ENCODE measurements around the gene MYMK.

Gene MYMK

DNA sequence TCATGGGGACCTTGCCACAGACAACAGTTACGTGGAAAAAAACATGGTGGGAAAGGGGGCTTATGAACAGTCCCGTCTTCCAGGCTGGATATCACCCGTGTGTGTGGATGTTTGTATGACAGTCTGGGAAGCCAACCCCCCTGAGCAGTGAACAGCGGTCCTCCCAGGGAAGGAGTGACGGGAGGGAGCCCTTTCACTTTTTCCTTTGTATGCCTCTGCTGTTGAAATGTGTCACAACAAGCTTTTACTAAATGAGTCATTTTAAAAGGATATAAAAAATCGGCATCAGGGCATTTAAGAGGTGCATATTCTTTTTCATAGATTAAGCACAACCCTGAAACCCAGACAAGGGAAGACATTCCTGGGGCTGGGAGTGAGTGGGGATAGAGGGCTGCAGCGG is 5.1 kb downstream of the MYMK start:
- no peaks in the 10 kb centered on the region for H3K9me3 ChIP-seq (ENCODE audit: control insufficient read depth, low read length)
- peaks cover under 1% of the 10 kb centered on the region for H3K4me1 ChIP-seq (ENCODE audit: control insufficient read depth, insufficient read depth, low read length)
- H3K27ac ChIP-seq (ENCODE audit: insufficient read depth, low read depth, low read length, poor library complexity, severe bottlenecking) = no peak overlapping the region
- H3K27me3 ChIP-seq (ENCODE audit: control insufficient read depth, insufficient read depth, low read length, poor library complexity, severe bottlenecking) = no peaks in the 10 kb centered on the region
- no peaks in the 10 kb centered on the region for H3K36me3 ChIP-seq (ENCODE audit: control insufficient read depth, insufficient read depth, low read length)
- WGBS, 2 experiments = 84 to 85% methylated on average over 7 of the region's 7 CpGs
- H3K4me3 ChIP-seq (ENCODE audit: insufficient read depth, low read depth, low read length) = no peak overlapping the region

GRCh38 chr9:133518706-133519449 is 5.9 kb downstream of the MYMK start:
- Histone ChIP-seq H3K4me3 (ENCODE audit: insufficient read depth, low read depth, low read length) (no peak overlapping the region), H3K27ac (ENCODE audit: insufficient read depth, low read depth, low read length, poor library complexity, severe bottlenecking) (no peak overlapping the region), H3K9me3 (ENCODE audit: control insufficient read depth, low read length) (no peaks in the 10 kb centered on the region), H3K27me3 (ENCODE audit: control insufficient read depth, insufficient read depth, low read length, poor library complexity, severe bottlenecking) (no peaks in the 10 kb centered on the region), H3K36me3 (ENCODE audit: control insufficient read depth, insufficient read depth, low read length) (no peaks in the 10 kb centered on the region), H3K4me1 (ENCODE audit: control insufficient read depth, insufficient read depth, low read length) (peaks cover 4% of the 10 kb centered on the region)
- 95 to 96% methylated on average over 27 of the region's 27 CpGs for WGBS, 2 experiments

DNA sequence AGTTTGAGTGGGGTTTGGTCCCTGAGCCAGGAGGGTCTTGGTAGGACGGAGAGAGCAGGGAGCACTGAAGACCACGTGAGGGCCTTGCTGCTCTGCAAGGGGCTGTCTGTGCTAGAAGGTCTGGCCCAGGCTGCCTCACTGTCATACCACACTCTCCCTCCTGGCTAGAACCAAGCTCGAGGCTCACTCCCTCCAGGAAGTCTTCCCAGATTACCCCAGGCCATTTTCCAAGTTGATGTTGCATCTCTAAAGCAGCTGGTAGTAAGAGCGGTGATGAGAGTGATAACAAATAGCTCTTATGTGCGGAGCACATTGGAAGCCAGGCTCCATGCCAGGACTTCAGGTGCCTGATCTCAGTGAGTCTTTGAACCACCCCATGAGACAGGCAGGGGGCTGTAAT is 6.6 kb downstream of the MYMK start:
- H3K36me3 ChIP-seq (ENCODE audit: control insufficient read depth, insufficient read depth, low read length) = no peaks in the 10 kb centered on the region
- H3K27ac ChIP-seq (ENCODE audit: insufficient read depth, low read depth, low read length, poor library complexity, severe bottlenecking) = no peak overlapping the region
- 89 to 97% methylated on average over 5 of the region's 5 CpGs for WGBS, 2 experiments
- H3K4me1 ChIP-seq (ENCODE audit: control insufficient read depth, insufficient read depth, low read length) = peaks cover 4% of the 10 kb centered on the region
- no peaks in the 10 kb centered on the region for H3K9me3 ChIP-seq (ENCODE audit: control insufficient read depth, low read length)
- no peaks in the 10 kb centered on the region for H3K27me3 ChIP-seq (ENCODE audit: control insufficient read depth, insufficient read depth, low read length, poor library complexity, severe bottlenecking)
- no peak overlapping the region for H3K4me3 ChIP-seq (ENCODE audit: insufficient read depth, low read depth, low read length)

GRCh38 chr9:133517711-133518110 is 7.0 kb downstream of the MYMK start:
- 82 to 83% methylated on average over 8 of the region's 8 CpGs for WGBS, 2 experiments
- no peak overlapping the region for H3K4me3 ChIP-seq (ENCODE audit: insufficient read depth, low read depth, low read length)
- peaks cover 4% of the 10 kb centered on the region for H3K4me1 ChIP-seq (ENCODE audit: control insufficient read depth, insufficient read depth, low read length)
- no peak overlapping the region for H3K27ac ChIP-seq (ENCODE audit: insufficient read depth, low read depth, low read length, poor library complexity, severe bottlenecking)
- no peaks in the 10 kb centered on the region for H3K36me3 ChIP-seq (ENCODE audit: control insufficient read depth, insufficient read depth, low read length)
- no peaks in the 10 kb centered on the region for H3K27me3 ChIP-seq (ENCODE audit: control insufficient read depth, insufficient read depth, low read length, poor library complexity, severe bottlenecking)
- no peaks in the 10 kb centered on the region for H3K9me3 ChIP-seq (ENCODE audit: control insufficient read depth, low read length)

GRCh38 chr9:133516961-133517350 is 7.8 kb downstream of the MYMK start:
- H3K4me1 ChIP-seq (ENCODE audit: control insufficient read depth, insufficient read depth, low read length) = peaks cover 4% of the 10 kb centered on the region
- no peak overlapping the region for H3K27ac ChIP-seq (ENCODE audit: insufficient read depth, low read depth, low read length, poor library complexity, severe bottlenecking)
- H3K36me3 ChIP-seq (ENCODE audit: control insufficient read depth, insufficient read depth, low read length) = no peaks in the 10 kb centered on the region
- H3K27me3 ChIP-seq (ENCODE audit: control insufficient read depth, insufficient read depth, low read length, poor library complexity, severe bottlenecking) = no peaks in the 10 kb centered on the region
- H3K9me3 ChIP-seq (ENCODE audit: control insufficient read depth, low read length) = no peaks in the 10 kb centered on the region
- 92 to 93% methylated on average over 9 of the region's 9 CpGs for WGBS, 2 experiments
- H3K4me3 ChIP-seq (ENCODE audit: insufficient read depth, low read depth, low read length) = no peak overlapping the region

DNA sequence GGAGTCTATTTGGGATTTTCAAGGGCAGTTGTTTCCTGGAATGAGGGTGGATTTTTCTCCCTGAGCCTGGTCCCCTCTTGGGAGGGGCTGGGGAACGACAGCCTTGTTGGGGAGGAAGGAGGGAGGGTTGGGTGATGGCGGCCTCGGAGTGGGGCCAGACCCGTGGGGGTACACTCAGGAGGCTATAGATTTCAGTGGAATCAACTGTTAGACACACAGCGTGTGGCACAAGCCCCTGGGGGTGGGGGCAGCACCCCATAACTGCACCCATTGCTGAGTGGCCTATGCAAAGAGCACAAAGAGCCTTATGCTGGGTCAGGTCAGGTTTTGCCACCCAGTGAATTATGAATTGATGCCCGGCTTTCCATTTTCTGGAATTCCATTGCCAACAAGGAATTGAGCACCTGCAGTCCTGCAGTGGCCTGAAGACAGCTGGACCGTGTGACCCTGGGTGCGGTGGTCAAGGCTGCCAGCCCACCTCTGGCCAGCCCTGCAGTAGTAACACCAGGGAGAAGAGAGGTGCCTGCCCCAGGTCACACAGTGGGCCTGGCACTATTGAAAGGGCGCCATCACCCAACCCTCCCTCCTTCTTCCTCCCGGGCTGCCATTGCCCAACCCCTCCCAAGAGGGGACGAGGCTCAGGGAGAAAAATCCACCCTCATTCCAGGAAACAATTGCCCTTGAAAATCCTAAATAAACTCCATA is 8.4 kb downstream of the MYMK start:
- 91 to 92% methylated on average over 11 of the region's 11 CpGs for WGBS, 2 experiments
- Histone ChIP-seq H3K9me3 (ENCODE audit: control insufficient read depth, low read length) (no peaks in the 10 kb centered on the region), H3K27me3 (ENCODE audit: control insufficient read depth, insufficient read depth, low read length, poor library complexity, severe bottlenecking) (no peaks in the 10 kb centered on the region), H3K4me3 (ENCODE audit: insufficient read depth, low read depth, low read length) (no peak overlapping the region), H3K4me1 (ENCODE audit: control insufficient read depth, insufficient read depth, low read length) (peaks cover 4% of the 10 kb centered on the region), H3K27ac (ENCODE audit: insufficient read depth, low read depth, low read length, poor library complexity, severe bottlenecking) (no peak overlapping the region), H3K36me3 (ENCODE audit: control insufficient read depth, insufficient read depth, low read length) (no peaks in the 10 kb centered on the region)

GRCh38 chr9:133515615-133516255 is 9.0 kb downstream of the MYMK start:
- no peaks in the 10 kb centered on the region for H3K27me3 ChIP-seq (ENCODE audit: control insufficient read depth, insufficient read depth, low read length, poor library complexity, severe bottlenecking)
- WGBS, 2 experiments = 91 to 93% methylated on average over 17 of the region's 17 CpGs
- H3K27ac ChIP-seq (ENCODE audit: insufficient read depth, low read depth, low read length, poor library complexity, severe bottlenecking) = no peak overlapping the region
- no peaks in the 10 kb centered on the region for H3K36me3 ChIP-seq (ENCODE audit: control insufficient read depth, insufficient read depth, low read length)
- H3K9me3 ChIP-seq (ENCODE audit: control insufficient read depth, low read length) = no peaks in the 10 kb centered on the region
- peaks cover 4% of the 10 kb centered on the region for H3K4me1 ChIP-seq (ENCODE audit: control insufficient read depth, insufficient read depth, low read length)
- H3K4me3 ChIP-seq (ENCODE audit: insufficient read depth, low read depth, low read length) = no peak overlapping the region

DNA sequence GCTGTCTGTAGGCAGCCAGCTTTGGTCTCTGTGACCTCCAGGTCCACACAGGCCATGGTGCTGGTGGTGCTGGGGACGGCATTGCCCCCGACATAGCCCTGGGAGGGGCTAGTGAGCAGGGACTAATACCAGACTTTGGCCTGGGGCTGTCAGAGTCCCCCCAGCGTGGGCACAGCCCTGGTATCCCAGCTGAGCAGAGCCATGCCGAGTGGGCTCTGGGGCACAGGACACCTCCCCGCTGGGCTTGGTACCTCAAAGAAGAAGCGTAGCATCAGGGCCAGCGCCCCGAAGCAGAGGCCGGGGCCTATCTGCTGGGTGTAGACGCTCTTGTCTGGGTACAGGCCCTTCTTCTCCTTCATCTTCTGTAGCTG is 9.5 kb downstream of the MYMK start:
- H3K36me3 ChIP-seq (ENCODE audit: control insufficient read depth, insufficient read depth, low read length) = no peaks in the 10 kb centered on the region
- WGBS, 2 experiments = 93 to 94% methylated on average over 10 of the region's 10 CpGs
- H3K27ac ChIP-seq (ENCODE audit: insufficient read depth, low read depth, low read length, poor library complexity, severe bottlenecking) = no peak overlapping the region

DNA sequence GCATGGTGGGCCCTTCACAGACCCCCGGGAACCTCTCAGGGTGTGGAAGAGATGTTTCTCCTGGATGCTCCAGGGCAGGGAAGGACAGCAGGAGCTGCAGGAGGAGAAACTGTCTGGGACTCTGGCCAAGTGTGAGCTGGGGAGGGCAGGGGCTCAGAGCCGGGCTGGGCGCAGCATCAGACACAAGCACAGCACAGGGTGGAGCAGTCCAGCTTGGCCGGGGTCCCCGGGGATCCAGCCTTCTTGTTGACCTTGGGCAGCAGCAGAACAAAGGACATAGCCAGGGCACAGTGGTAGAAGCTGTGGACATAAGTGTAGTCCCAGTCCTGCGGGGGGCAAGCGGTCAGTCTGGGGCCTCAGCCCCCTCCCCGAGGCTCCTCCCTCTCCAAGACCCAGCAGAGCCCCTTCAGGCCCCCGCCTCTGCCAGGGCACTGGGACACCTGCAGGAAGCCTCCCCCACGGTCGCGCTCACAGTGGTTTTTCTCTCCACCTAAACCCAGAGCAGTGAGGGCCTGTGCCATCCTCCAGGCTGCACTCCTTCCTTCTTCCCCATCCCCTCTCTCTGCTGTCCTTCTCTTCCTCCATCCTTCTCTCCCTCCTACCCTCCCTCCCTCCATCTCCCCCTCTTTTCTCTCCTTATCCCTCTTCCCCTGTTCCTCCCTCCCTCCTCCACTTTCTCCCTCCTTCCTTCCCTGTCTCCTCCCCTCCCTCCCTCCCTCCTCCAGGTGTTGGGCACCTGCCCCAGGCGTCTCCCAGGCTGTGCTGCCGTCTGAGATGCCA is 10.1 kb downstream of the MYMK start:
- Histone ChIP-seq H3K4me3 (ENCODE audit: insufficient read depth, low read depth, low read length) (no peak overlapping the region), H3K9me3 (ENCODE audit: control insufficient read depth, low read length) (no peaks in the 10 kb centered on the region), H3K4me1 (ENCODE audit: control insufficient read depth, insufficient read depth, low read length) (peaks cover 10% of the 10 kb centered on the region), H3K27me3 (ENCODE audit: control insufficient read depth, insufficient read depth, low read length, poor library complexity, severe bottlenecking) (no peaks in the 10 kb centered on the region), H3K36me3 (ENCODE audit: control insufficient read depth, insufficient read depth, low read length) (no peaks in the 10 kb centered on the region), H3K27ac (ENCODE audit: insufficient read depth, low read depth, low read length, poor library complexity, severe bottlenecking) (no peak overlapping the region)
- 88 to 92% methylated on average over 14 of the region's 14 CpGs for WGBS, 2 experiments

More for the DNA sequence above, 9.5 kb downstream of the MYMK start:
- Histone ChIP-seq H3K4me3 (ENCODE audit: insufficient read depth, low read depth, low read length) (no peak overlapping the region), H3K4me1 (ENCODE audit: control insufficient read depth, insufficient read depth, low read length) (peaks cover 4% of the 10 kb centered on the region), H3K9me3 (ENCODE audit: control insufficient read depth, low read length) (no peaks in the 10 kb centered on the region), H3K27me3 (ENCODE audit: control insufficient read depth, insufficient read depth, low read length, poor library complexity, severe bottlenecking) (no peaks in the 10 kb centered on the region)
